ENCODE results near the gene LYZL4.

DNA sequence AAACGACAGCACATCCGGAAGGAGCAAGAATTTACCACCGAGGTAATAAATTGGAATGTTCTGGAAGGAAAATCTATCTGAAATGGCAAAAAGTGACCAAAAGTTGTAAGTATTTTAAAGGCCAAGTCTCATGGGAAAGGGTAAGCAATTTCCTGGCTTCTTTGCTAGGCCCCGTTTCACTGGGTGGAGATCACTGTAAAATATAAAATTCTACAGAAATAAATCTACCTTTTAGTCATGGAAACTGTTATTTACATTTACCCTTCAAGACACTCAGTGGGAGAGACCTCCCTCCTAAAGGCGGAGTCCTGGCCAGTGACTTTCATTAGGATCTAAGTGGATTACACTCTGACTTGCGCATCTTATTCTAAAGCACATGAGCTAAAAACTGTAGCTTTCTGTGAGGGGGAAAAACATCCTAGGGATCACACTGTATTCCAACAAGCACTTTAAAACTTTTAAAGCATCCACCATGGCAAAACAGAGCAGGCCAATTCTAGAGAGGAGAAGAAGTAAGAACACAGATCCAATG lies 28.8 kb downstream of the LYZL4 start:
- TF ChIP-seq USF2 (IDR thresholded peaks at IDR 0.05; ENCODE audit: borderline replicate concordance, low read depth, low read length), result no peak
- no peak for TF ChIP-seq CEBPB (IDR thresholded peaks at IDR 0.05; ENCODE audit: borderline replicate concordance in 1 of 2, low read depth in 2 of 2, low read length in 2 of 2)
- no peak for TF ChIP-seq POLR2A (IDR thresholded peaks at IDR 0.05; ENCODE audit: low read depth, low read length)
- TF ChIP-seq MXI1 (IDR thresholded peaks at IDR 0.05; ENCODE audit: low read depth, low read length), result no peak

All from GM12878 (cell line).